AG09309 (cell line): ENCODE measurements around the gene PITPNC1.
"Not testable (repeated sequence)": the region's sequence is repeated elsewhere in the genome, so short reads cannot be mapped to it uniquely, and the experiment has no call there.

Experiments used
- DNase-seq: peaks from one replicate; pipeline ENCODE4 v3.0.0-alpha.2; 2010; ENCODE audit warnings: low read depth
- H3K4me3 ChIP-seq: 2 replicates; pipeline ENCODE4 v1.5.1; 2011; ENCODE audit warnings: mild to moderate bottlenecking, low read depth, low read length, moderate library complexity; ENCODE audit not compliant: control insufficient read depth
- CTCF ChIP-seq: IDR thresholded peaks from 2 replicates; pipeline ENCODE4 v1.5.1; 2011; ENCODE audit warnings: mild to moderate bottlenecking, low read depth, low read length, inconsistent platforms; ENCODE audit not compliant: insufficient read depth, control insufficient read depth; ENCODE audit errors: missing control alignments

PITPNC1 gene

DNA sequence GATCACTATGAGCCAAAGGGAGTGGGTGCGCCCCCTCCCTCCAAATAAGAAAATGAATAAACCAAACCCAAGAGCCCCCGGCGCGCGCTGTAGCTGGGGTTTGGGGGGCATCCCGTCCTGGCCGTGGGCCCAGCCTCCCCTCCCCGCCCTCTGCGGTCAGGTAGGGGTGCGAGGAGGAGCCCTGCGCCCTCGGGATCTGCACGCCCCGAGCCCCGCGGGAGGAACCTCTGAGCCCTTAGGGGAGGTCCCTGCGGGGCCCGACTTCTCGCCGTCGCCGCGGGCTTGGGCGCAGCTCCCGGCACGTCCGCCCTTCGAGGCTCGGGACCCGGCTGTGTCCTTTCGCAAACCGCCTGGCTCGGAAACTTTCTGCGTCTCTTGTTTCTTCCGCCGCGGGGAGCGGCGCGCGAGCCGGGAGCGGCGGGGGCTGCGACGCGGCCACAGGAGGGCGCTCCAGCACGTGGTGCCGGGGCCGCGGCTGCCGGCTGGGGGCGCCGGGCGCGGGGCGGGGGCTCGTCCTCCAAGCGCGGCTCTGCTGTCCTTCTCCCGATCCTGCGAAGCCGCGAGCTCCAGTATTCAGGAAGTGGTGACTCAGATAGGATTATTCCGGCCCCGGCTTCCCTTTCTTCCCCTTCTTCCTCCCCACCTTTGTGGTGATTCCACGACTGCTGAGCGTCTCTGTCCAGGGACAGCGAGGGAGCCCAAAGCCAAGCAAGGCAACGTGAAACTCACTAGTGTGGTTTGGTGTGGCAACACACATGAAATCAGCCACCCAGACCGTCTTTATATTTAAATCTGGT, 1.6 kb downstream of the PITPNC1 start:
- peak; percentile 33 for TF ChIP-seq CTCF
- DNase-seq: no peak
- H3K4me3 ChIP-seq: peak overlapping the region; percentile 86

DNA sequence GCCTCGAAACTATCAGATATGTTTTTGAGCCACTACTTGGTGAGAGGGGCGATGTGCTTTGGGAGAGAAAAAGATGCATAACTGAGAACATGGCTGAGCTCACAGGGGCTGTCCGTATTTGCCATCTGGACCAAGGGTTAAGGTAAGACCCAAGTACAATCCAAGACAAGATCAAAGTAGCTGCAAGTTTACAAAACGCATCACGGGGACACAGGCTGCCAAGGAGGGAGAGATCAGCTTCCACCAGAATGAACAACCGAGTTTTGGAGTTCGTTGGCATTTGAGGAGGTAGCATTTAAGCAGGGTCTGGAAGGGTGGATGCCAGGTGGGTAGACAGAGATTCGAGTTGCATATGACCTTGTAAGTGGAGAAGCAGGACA, 2.2 kb downstream of the PITPNC1 start:
- no peak for TF ChIP-seq CTCF
- no peak for DNase-seq
- H3K4me3 ChIP-seq: peak overlapping the region; percentile 29

GRCh38 chr17:67381929-67382257, 4.8 kb downstream of the PITPNC1 start:
- no peak for DNase-seq
- no peak for TF ChIP-seq CTCF
- H3K4me3 ChIP-seq: no peak overlapping the region

DNA sequence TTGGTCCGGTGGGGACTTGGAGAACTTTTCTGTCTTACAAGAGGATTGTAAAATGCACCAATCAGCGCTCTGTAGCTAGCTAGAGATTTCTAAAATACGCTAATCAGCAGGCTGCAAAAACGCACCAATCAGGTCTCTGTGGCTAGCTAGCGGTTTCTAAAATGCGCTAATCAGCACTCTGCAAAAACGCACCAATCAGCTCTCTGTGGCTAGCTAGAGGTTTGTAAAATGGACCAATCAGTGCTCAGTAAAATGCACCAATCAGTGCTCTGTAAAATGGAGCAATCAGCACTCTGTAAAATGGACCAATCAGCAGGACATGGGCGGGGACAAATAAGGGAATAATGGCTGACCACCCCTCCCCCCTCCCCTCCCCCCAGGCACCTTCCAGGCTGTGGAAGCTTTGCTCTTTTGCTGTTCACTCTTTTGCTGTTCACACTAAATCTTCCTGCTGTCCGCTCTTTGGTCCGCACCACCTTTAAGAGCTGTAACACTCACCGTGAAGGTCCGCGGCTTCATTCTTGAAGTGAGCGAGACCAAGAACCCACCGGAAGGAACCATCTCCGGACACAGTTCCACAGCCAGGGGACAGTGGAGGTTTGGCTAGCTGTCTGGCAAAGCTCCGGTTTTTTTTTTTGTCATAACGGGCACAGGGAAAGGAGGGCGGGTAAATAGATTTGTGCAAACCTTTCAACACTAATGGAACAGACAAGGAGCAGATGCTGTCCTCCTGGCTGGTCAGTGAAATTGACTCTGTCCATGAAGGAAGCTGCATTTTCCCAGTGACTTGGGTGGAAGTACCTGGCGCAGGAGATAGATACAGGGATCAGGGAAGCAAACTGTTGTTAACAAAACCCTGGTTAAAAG, 8.3 kb downstream of the PITPNC1 start:
- no peak for DNase-seq
- no peak overlapping the region for H3K4me3 ChIP-seq
- no peak for TF ChIP-seq CTCF

- peak; percentile 80 for TF ChIP-seq CTCF
- no peak for DNase-seq
- H3K4me3 ChIP-seq: no peak overlapping the region
Measured at GRCh38 chr17:67386965-67387551, 10.0 kb downstream of the PITPNC1 start.

- H3K4me3 ChIP-seq, DNase-seq: not testable (repeated sequence)
Measured at GRCh38 chr17:67388536-67388935, 11.5 kb downstream of the PITPNC1 start.

DNA sequence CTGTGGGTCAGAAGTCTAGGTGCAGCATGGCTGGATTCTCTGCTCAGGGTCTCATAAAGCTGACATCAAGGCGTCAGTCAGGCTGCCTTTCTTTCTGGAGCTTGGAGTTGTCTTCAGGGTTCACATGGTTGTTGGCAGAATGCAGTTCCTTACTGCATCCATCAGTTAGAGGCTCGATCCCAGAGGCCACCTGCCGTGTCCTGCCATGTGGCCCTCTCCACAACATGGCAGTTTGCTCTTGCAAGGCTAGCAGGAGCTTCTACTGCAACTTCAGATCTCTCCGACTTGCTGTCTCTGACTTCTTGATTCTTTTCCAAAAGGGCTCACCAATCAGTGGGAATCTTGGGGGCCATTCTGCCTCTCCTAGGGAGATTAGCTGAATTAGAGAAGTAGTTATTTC, 11.9 kb downstream of the PITPNC1 start:
- H3K4me3 ChIP-seq: no peak overlapping the region
- TF ChIP-seq CTCF: no peak
- no peak for DNase-seq
